Measurements from ENCODE around the gene SEMA4G. TPM values are rescaled to one million over a fixed set of nuclear protein-coding genes. Genes with fewer than 3 reads are reported as not detected.
A peak's percentile ranks its signal among the peaks of the same experiment; 100 is the strongest.

Gene SEMA4G
- total RNA-seq, 1 experiment from 2014 or later, result 4.7 TPM

GRCh38 chr10:101018600-101019439, 49.5 kb downstream of the SEMA4G start:
- Histone ChIP-seq H3K4me1 (ENCODE audit: control insufficient read depth, insufficient read depth, low read length) (peaks cover 2% of the 10 kb centered on the region; the same call in 1 of the 2 replicates), H3K4me3 (ENCODE audit: low read depth in 2 of 2, low read length in 2 of 2) (no peak overlapping the region), H3K36me3 (ENCODE audit: control insufficient read depth, insufficient read depth, low read length) (no peaks in the 10 kb centered on the region), H3K27ac (ENCODE audit: low read length) (no peak overlapping the region), H3K27me3 (ENCODE audit: control insufficient read depth, insufficient read depth, low read length) (no peaks in the 10 kb centered on the region), H3K9me3 (ENCODE audit: control insufficient read depth, insufficient read depth, low read depth, low read length) (no peaks in the 10 kb centered on the region)
- BruUV-seq (replicated peaks), result no TSS peak
- ChIA-PET CTCF (interaction anchor here (1.0 to 3.3 kb wide), 8 partner anchors 12 to 36 kb away, joined by 3 to 22 read pairs (median 5); partner anchors contain the start of genes PDZD7 and SFXN3), POLR2A (interaction anchor here (0.6 kb wide), 1 partner anchor 21 kb away, joined by 14 read pairs; no protein-coding TSS in a partner anchor)
- peak; percentile 88 for ATAC-seq
- in situ Hi-C loops (cut with HindIII; ENCODE audit: low pct_unique_long_range_greater_than_20kb, low sequenced_read_pairs), result no loop called here
- TF ChIP-seq SIN3A (IDR thresholded peaks at IDR 0.05; ENCODE audit: borderline replicate concordance, insufficient read depth, low read depth, low read length) (no peak), CTCF (IDR thresholded peaks at IDR 0.05) (peak; percentile 97), TCF7L2 (IDR thresholded peaks at IDR 0.05; ENCODE audit: low read depth, low read length) (no peak)
- intact Hi-C loops (cut with micrococcal nuclease; ENCODE audit: unreplicated experiment), result no loop called here
- DNase-seq (ENCODE audit: low read depth, low spot score), result no peak

Small RNAs within 50 kb of the gene (microRNA-seq; reads per million reads assigned to microRNA genes)
- not detected for gene MIR608 (ENCODE audit: unreplicated experiment)

Other genes starting within 250 kb of the SEMA4G start
- gene PAX2, start 223.9 kb upstream of the SEMA4G start, total RNA-seq (2021; ENCODE audit: unreplicated experiment), result 72.3 TPM
- 38.8 TPM for gene SLF2, start 56.5 kb upstream of the SEMA4G start, total RNA-seq (2021; ENCODE audit: unreplicated experiment)
- 108 TPM for gene MRPL43, start 18.0 kb downstream of the SEMA4G start, total RNA-seq (2021; ENCODE audit: unreplicated experiment)
- 30.5 TPM for gene TWNK, start 18.0 kb downstream of the SEMA4G start, total RNA-seq (2021; ENCODE audit: unreplicated experiment)
- 65.5 TPM for gene LZTS2, start 30.3 kb downstream of the SEMA4G start, total RNA-seq (2021; ENCODE audit: unreplicated experiment)
- gene PDZD7, start 61.6 kb downstream of the SEMA4G start, total RNA-seq (2021; ENCODE audit: unreplicated experiment), result 1.8 TPM
- gene SFXN3, start 61.7 kb downstream of the SEMA4G start, total RNA-seq (2021; ENCODE audit: unreplicated experiment), result 15.3 TPM
- gene KAZALD1, start 92.5 kb downstream of the SEMA4G start, total RNA-seq (2021; ENCODE audit: unreplicated experiment), result 21.2 TPM
- gene TLX1, start 161.8 kb downstream of the SEMA4G start, total RNA-seq (2021; ENCODE audit: unreplicated experiment), result 0.13 TPM